ENCODE results near the gene PPP3CB. TPM values are rescaled to one million over a fixed set of nuclear protein-coding genes. Genes with fewer than 3 reads are reported as not detected.

PPP3CB gene
- total and polyA plus RNA-seq, 11 donors, result 29.0 to 77.1 (median 62.3) TPM

DNA sequence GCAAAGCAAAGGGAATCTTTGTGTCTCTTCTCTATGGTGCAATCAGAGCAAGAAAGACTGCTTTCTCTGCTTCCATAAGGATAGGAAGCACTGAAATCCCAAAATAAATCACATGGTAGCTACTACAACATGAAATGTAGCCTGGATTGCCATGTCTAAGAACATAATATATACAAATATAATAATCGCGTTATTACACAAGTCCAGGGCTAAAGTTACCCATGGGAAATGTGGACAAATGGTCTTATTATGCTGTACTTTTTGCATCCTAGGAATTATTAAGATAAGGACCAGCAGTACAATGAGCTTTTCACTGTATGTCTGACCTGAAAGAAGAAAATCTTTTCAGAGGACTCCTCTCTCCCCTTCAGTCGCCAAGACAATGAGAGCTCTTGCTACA lies 23.5 kb upstream of the PPP3CB start:
- WGBS, 4 donors, result 82 to 94% (median 90%) methylated on average over 3 of the region's 3 CpGs
- Histone ChIP-seq H3K36me3 (peaks cover 0 to 92% (median 54%) of the 10 kb centered on the region in 9 donors), H3K27me3 (no peaks in the 10 kb centered on the region), H3K4me1 (no peaks in the 10 kb centered on the region), H3K4me3 (no peak overlapping the region), H3K9me3 (no peaks in the 10 kb centered on the region), H3K27ac (no peak overlapping the region)
- intact Hi-C loops (cut with DNase I), result no loop called here
- TF ChIP-seq POLR2A (IDR thresholded peaks at IDR 0.05), result no peak
- TF ChIP-seq CTCF (IDR thresholded peaks at IDR 0.05), result no peak
- DNase-seq, result no peak
- no peak for ATAC-seq

DNA sequence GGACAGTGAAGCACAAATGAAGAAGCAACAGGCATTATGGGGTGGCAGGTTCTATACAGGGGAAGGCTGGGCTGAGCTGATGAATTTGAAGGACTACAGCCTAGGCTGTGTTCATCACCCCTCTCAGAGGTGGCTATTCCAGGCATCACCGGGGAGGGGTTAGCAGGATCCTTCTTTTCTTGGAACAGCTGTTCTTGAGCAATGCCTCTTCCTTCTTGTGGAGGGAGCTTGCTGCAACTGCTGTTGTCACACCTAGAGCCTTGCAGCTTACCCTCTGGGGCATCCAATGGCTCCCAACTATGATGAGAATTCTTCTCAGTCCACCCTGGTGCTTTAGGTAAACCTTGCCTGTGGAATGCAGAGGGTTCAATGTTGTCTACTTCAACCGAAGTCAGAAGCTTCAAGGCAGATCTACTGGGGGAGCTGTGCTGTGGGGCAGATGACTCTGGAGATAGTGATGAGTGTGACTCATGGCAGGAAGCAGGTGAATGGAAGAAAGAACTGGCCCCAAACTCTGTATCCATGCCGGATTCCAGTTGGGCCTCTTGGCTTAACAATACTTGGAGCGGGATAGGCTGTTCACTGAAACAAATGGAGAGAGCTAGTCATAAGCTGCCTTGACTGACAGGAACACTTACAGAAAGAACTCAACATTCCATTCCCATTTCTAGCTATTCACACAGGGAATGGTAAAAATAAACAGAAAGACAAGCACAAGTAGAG lies 21.5 kb upstream of the PPP3CB start:
- Histone ChIP-seq H3K27ac (no peak overlapping the region), H3K9me3 (no peaks in the 10 kb centered on the region), H3K4me3 (no peak overlapping the region), H3K36me3 (peaks cover 0 to 92% (median 54%) of the 10 kb centered on the region in 9 donors), H3K27me3 (no peaks in the 10 kb centered on the region), H3K4me1 (no peaks in the 10 kb centered on the region)
- 81 to 92% (median 89%) methylated on average over 4 of the region's 4 CpGs for WGBS, 4 donors
- no peak for TF ChIP-seq POLR2A (IDR thresholded peaks at IDR 0.05)
- TF ChIP-seq CTCF (IDR thresholded peaks at IDR 0.05), result no peak
- ATAC-seq (no peak), DNase-seq (no peak)
- intact Hi-C loops (cut with DNase I), result no loop called here

DNA sequence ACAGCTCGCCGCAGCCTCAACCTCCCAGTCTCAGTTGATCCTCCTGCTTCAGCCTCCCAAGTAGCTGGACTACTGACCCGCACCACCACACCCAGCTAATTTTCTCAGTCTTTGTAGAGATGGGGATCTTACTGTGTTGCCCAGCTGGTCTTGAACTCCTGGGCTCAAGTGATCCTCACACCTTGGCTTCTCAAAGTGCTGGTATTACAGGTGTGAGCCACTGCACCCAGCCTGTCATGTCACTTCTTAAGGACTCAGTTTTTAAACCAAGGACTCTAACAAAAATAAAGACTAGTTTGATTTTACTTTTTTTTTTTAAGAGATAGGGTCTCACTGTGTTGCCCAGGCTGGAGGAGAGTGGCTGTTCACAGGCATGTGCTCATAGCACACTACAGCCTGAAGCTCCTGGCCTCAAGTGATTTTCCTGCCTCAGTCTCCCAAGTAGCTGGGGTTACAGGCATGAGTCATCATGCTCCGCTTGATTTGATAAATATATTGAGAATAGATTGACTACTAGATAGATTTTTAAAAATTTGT lies 16.5 kb upstream of the PPP3CB start:
- TF ChIP-seq CTCF (IDR thresholded peaks at IDR 0.05) (no peak), POLR2A (IDR thresholded peaks at IDR 0.05) (no peak)
- Histone ChIP-seq H3K4me1 (no peaks in the 10 kb centered on the region), H3K36me3 (peaks cover 0 to 46% (median 26%) of the 10 kb centered on the region in 9 donors), H3K27me3 (no peaks in the 10 kb centered on the region), H3K4me3 (no peak overlapping the region), H3K27ac (no peak overlapping the region), H3K9me3 (no peaks in the 10 kb centered on the region)
- intact Hi-C loops (cut with DNase I), result no loop called here
- ATAC-seq, result no peak
- 96 to 98% (median 97%) methylated on average over 4 of the region's 4 CpGs for WGBS, 4 donors
- no peak for DNase-seq

DNA sequence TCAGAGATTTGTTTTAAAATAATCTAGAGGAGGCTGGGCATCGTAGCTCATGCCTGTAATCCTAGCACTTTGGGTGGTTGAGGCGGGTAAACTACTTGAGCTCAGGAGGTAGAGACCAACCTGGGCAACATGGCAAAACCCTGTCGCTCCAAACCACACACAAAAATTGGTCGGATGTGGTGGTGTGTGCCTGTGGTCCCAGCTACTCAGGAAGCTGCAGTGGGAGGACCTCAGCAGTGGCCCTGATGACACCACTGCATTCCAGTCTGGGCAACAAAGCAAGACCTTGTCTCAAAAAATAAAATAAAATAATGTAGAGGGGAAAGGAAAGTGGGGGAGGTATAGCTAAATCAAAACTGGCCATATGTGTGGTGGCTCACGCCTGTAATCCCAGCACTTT lies 13.9 kb upstream of the PPP3CB start:
- no peaks in the 10 kb centered on the region for H3K4me1 ChIP-seq
- ATAC-seq (no peak), DNase-seq (no peak)
- H3K4me3 ChIP-seq, result no peak overlapping the region
- intact Hi-C loops (cut with DNase I), result no loop called here
- H3K27me3 ChIP-seq, result no peaks in the 10 kb centered on the region
- no peaks in the 10 kb centered on the region for H3K9me3 ChIP-seq
- TF ChIP-seq POLR2A (IDR thresholded peaks at IDR 0.05) (no peak), CTCF (IDR thresholded peaks at IDR 0.05) (no peak)
- 91 to 98% (median 95%) methylated on average over 5 of the region's 5 CpGs for WGBS, 4 donors
- H3K27ac ChIP-seq, result no peak overlapping the region
- peaks cover 0 to 34% (median 18%) of the 10 kb centered on the region in 9 donors for H3K36me3 ChIP-seq

All from heart left ventricle (tissue), 16 donors.